NOMO-1 treated with DMSO at 0.1 percent for 48 hours (cell line): ENCODE data around the gene ABLIM2.
"Not testable (repeated sequence)": the region's sequence is repeated elsewhere in the genome, so short reads cannot be mapped to it uniquely, and the experiment has no call there.

Source experiments
- DNase-seq: peaks from one replicate; lab custom pipeline; 2025; ENCODE audit not compliant: unreplicated experiment; lab: John Stamatoyannopoulos, UW

Gene ABLIM2

DNA sequence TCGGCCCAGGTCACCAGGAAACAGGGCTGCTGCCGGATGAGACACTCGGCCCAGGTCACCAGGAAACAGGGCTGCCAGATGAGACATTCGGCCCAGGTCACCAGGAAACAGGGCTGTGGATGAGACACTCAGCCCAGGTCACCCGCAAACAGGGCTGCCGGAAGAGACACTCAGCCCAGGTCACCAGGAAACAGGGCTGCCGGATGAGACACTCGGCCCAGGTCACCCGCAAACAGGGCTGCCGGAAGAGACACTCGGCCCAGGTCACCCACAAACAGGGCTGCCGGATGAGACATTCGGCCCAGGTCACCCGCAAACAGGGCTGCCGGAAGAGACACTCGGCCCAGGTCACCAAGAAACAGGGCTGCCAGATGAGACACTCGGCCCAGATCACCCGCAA is 240.4 kb downstream of the ABLIM2 start:
- not testable (repeated sequence) for DNase-seq

DNA sequence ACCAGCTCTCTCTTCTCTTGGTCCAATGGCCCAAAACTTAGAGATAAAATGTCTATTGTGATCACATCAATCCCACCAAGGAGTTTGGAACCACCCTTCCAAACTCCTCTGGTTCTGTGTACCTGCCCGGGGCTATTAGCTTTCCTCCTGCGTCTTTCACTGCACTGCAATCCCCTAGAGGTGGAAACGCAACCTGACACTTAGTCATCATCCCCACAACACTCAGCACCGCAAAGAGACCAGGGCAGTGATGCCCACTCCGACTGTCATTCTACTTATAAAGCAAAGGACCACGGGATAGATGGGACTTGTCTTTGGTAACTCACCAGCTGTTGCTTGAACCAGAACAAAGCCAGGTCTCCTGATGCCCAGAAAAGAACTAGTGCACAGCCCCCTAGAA is 240.9 kb downstream of the ABLIM2 start:
- no peak for DNase-seq

DNA sequence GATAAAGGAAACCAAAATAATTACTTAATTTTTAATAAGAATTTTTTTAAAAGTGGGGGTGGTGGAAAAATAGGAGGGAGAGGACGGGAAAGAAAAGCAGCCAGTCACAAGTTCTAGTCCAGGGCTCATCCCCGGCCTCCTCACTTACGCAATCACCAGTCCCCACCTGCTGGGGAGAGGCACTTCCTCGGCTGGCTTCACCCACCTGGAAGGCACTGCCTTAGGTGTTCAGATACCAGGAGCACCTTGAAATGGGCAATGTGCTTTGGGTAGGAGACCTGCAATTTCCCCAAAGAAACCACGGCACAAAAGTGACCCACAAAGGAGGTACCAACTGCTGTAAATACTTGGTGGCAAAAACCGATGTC is 242.8 kb downstream of the ABLIM2 start:
- no peak for DNase-seq
